HepG2 (cell line): ENCODE results near the gene ORC3. TPM values are rescaled to one million over a fixed set of nuclear protein-coding genes. Genes with fewer than 3 reads are reported as not detected.
"Not testable (repeated sequence)": the region's sequence is repeated elsewhere in the genome, so short reads cannot be mapped to it uniquely, and the experiment has no call there.

ENCODE experiments used
- ATAC-seq: fragments of 200-7000 bp; cut with Tn5 transposase; 3 replicates; pipeline ENCODE4 v1.9.1; 2020; ENCODE audit warnings: mild to moderate bottlenecking, moderate library complexity
- BruUV-seq: library from RNA; stranded (reverse); fragments of 400-500 nt; replicated peaks from 2 replicates; lab custom pipeline; 2021; lab: Mats Ljungman, UMichigan
- CTCF ChIA-PET: fragments of 300-600 bp; formaldehyde crosslinking; extraction: SDS; loops from one replicate; lab custom pipeline; 2021; ENCODE audit warnings: low total read pairs, inconsistent platforms, low intra/inter-chr PET ratio; lab: Yijun Ruan, JAX
- POLR2A ChIA-PET: fragments of 350-600 bp; sonication (Branson Sonifier 250); formaldehyde crosslinking; loops from one replicate; lab custom pipeline; 2020; ENCODE audit warnings: antibody characterized with exemption, inconsistent platforms; lab: Yijun Ruan, JAX
- DNase-seq: peaks from one replicate; pipeline ENCODE4 v3.0.0-alpha.2; 2015; ENCODE audit warnings: low spot score
- FAIRE-seq: peaks from 3 replicates; lab custom pipeline; 2011; peaks lifted over from hg19 to GRCh38; lab: Jason Lieb, UNC
- H2AFZ ChIP-seq: one replicate; pipeline ENCODE4 v1.6.1; 2011; ENCODE audit warnings: low read length, inconsistent platforms
- H3K27ac ChIP-seq: fragments of 300-600 bp; 3 replicates; pipeline ENCODE4 v1.8.0; 2011; ENCODE audit warnings: mixed run types, mild to moderate bottlenecking, mixed read lengths, low read length, inconsistent platforms; ENCODE audit not compliant: insufficient read depth; ENCODE audit errors: extremely low read length
- H3K27me3 ChIP-seq, 2 experiments: fragments of 200-600 bp in 1 of 2; 2 replicates in 1 of 2; 3 replicates in 1 of 2; pipeline versions ENCODE4 v1.6.0 to v1.8.0; 2011; ENCODE audit warnings: low read length in 2 of 2, mild to moderate bottlenecking in 2 of 2, moderate library complexity in 2 of 2, inconsistent platforms in 1 of 2; ENCODE audit not compliant: insufficient read depth in 2 of 2, control insufficient read depth in 1 of 2
- H3K36me3 ChIP-seq, 2 experiments: fragments of 200-600 bp in 1 of 2; replicated peaks in 1 of 2; 2 replicates in 1 of 2; 3 replicates in 1 of 2; pipeline versions ENCODE4 v1.5.1 to v1.8.0; 2011; ENCODE audit warnings: low read length in 2 of 2, inconsistent platforms in 1 of 2; ENCODE audit not compliant: insufficient read depth in 2 of 2, control insufficient read depth in 1 of 2
- H3K4me1 ChIP-seq: 2 replicates; pipeline ENCODE4 v1.5.1; 2012; ENCODE audit warnings: low read length, inconsistent platforms; ENCODE audit not compliant: insufficient read depth
- H3K4me2 ChIP-seq: 2 replicates; pipeline ENCODE4 v1.6.0; 2011; ENCODE audit warnings: low read depth, low read length, inconsistent platforms
- H3K4me3 ChIP-seq, 3 experiments: fragments of 200-600 bp in 1 of 3; sonication (generic), shearing (Covaris generic) in 1 of 3; replicated peaks in 1 of 3; 2 replicates each; pipeline ENCODE4 v1.5.1; 2011 to 2016; ENCODE audit warnings: low read length in 3 of 3, inconsistent platforms in 2 of 3, low read depth in 2 of 3, mild to moderate bottlenecking in 2 of 3, control low read depth in 1 of 3, mixed read lengths in 1 of 3; ENCODE audit not compliant: insufficient read depth in 1 of 3
- H3K79me2 ChIP-seq: one replicate; pipeline ENCODE4 v1.6.1; 2011; ENCODE audit warnings: low read length, inconsistent platforms; ENCODE audit not compliant: insufficient read depth
- H3K9ac ChIP-seq: 2 replicates; pipeline ENCODE4 v1.6.0; 2011; ENCODE audit warnings: mild to moderate bottlenecking, low read depth, low read length, inconsistent platforms; ENCODE audit not compliant: insufficient read depth
- H3K9me3 ChIP-seq: 2 replicates; pipeline ENCODE4 v1.5.1; 2012; ENCODE audit warnings: mild to moderate bottlenecking, low read length
- H4K20me1 ChIP-seq: 2 replicates; pipeline ENCODE4 v1.6.0; 2011; ENCODE audit warnings: inconsistent platforms, mild to moderate bottlenecking, low read length, moderate library complexity; ENCODE audit not compliant: insufficient read depth
- NR2C2 ChIP-seq: sonication (generic); formaldehyde crosslinking; IDR thresholded peaks from 2 replicates; pipeline ENCODE4 v1.4.0; 2020; ENCODE audit warnings: missing genetic modification reagents, mild to moderate bottlenecking, moderate library complexity, borderline replicate concordance
- RARA ChIP-seq: IDR thresholded peaks from 2 replicates; pipeline ENCODE4 v1.6.1; 2016; ENCODE audit warnings: missing genetic modification reagents, missing compliant biosample characterization
- ZBTB33 ChIP-seq: sonication (generic); formaldehyde crosslinking; IDR thresholded peaks from 2 replicates; pipeline ENCODE4 v1.4.0; 2020; ENCODE audit warnings: missing genetic modification reagents
- ZNF101 ChIP-seq: sonication (generic); formaldehyde crosslinking; IDR thresholded peaks from 2 replicates; pipeline ENCODE4 v1.4.0; 2020; ENCODE audit warnings: mild to moderate bottlenecking, low read depth, missing genetic modification reagents, borderline replicate concordance
- ZNF362 ChIP-seq: sonication (generic); formaldehyde crosslinking; IDR thresholded peaks from 2 replicates; pipeline ENCODE4 v1.4.0; 2020; ENCODE audit warnings: missing genetic modification reagents, mild to moderate bottlenecking, borderline replicate concordance
- WGBS: methylation state at CpG from one replicate; pipeline ENCODE4 v1.1.6; 2017; ENCODE audit warnings: low lambda C conversion rate; 5-methylcytosine and 5-hydroxymethylcytosine counted together
- in situ Hi-C: cut with HindIII; loops from 2 replicates; pipeline ENCODE4 v1.10.0; 2017; ENCODE audit warnings: low pct_unique_long_range_greater_than_20kb; ENCODE audit not compliant: extremely low pct_ligation_motif_present
- intact Hi-C: fragments of 100-400 bp; cut with micrococcal nuclease; formaldehyde crosslinking; loops from one replicate; pipeline ENCODE4 v1.10.0; 2022; ENCODE audit not compliant: unreplicated experiment
- polyA plus RNA-seq, 8 experiments: library from polyadenylated mRNA; depleted of rRNA in 3 of 8; stranded (reverse) in 7 of 8; unstranded in 1 of 8; fragments of >200 nt; fragmentation: Illumina TruSeq in 4 of 8; extraction: Trizol in 4 of 8; gene quantifications; 2 replicates each; pipeline versions ENCODE4 v1.2.1 to v1.2.3, GENCODE V29; 2011 to 2016; ENCODE audit warnings: low read depth in 4 of 8, missing spikeins in 1 of 8, mixed read lengths in 1 of 8; ENCODE audit not compliant: insufficient read depth in 1 of 8
- total RNA-seq, 5 experiments: library from RNA; depleted of rRNA; stranded (reverse); fragments of >200 nt; fragmentation: Illumina TruSeq; extraction: Trizol; gene quantifications; 2 replicates each; pipeline ENCODE4 v1.2.3, GENCODE V29; 2016; ENCODE audit warnings: low read depth in 1 of 5

ORC3 gene
- total and polyA plus RNA-seq, 2 of the 13 experiments (the other 11 are each of a cell fraction or from before 2014, with no cell fraction given), result 21.8 to 43.5 TPM

DNA sequence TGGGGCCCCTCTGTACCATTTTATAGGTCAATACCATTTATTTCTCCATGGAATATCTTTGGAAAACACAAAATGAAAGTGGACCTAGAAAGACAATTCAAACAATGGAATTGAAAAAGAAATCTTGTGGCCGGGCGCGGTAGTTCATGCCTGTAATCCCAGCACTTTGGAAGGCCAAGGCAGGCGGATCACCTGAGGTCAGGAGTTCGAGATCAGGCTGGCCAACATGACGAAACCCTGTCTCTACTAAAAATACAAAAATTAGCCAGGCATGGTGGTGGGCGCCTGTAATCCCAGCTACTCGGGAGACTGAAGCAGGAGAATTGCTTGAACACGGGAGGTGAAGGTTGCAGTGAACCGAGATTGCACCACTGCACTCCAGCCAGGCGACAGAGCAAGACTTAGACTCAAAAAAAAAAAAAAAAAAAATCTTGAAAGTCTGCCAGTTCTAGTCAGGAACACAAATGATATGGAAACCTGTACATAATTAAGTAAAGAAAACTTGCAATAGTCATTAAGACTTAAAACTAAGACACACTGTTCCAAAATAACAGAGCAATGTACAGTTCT lies 96.8 kb downstream of the ORC3 start:
- ATAC-seq, H3K9ac ChIP-seq, H3K9me3 ChIP-seq, H3K4me2 ChIP-seq, intact Hi-C loops, H2AFZ ChIP-seq, CTCF ChIA-PET, H3K27me3 ChIP-seq, BruUV-seq, H3K4me3 ChIP-seq, in situ Hi-C loops, POLR2A ChIA-PET, DNase-seq, FAIRE-seq, H3K36me3 ChIP-seq, H3K27ac ChIP-seq: not testable (repeated sequence)
- H3K4me1 ChIP-seq, result peaks cover 88% of the 10 kb centered on the region
- 94% methylated on average over 11 of the region's 11 CpGs for WGBS
- H3K79me2 ChIP-seq, result peaks cover 97% of the 10 kb centered on the region
- TF ChIP-seq RARA (CRISPR knock-in tag) (peak; percentile 29; the same call in 1 of the 2 replicates), NR2C2 (CRISPR knock-in tag) (0 out of 2 replicates have a peak, but pooled peaks have one; percentile 22), ZNF101 (0 out of 2 replicates have a peak, but pooled peaks have one; percentile 56), ZBTB33 (CRISPR knock-in tag) (peak; percentile 51; the same call in 1 of the 2 replicates), ZNF362 (0 out of 2 replicates have a peak, but pooled peaks have one; percentile 34)
- peaks cover 43% of the 10 kb centered on the region for H4K20me1 ChIP-seq
